ENCODE measurements around the gene HMGXB3.

The HMGXB3 gene

DNA sequence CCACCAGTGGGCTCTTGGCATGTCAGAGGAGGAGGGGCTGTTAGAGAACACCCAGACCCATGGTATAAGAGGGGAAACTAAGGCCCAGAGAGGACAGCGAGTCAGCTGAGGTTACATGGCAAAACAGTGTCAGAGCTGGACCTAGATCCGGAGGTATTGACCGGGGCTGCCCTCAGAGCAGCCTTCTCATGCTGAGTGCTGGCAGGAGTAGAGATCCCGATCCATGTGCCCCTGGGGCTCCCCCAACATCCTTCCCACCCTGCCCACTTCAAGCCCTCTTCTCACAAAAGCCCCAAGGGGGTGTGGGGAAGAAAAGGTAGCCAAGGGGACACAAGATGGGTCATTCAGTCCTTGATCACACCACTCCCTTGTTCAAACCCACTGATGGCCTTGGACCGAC is 65.9 kb downstream of the HMGXB3 start:
- TF ChIP-seq CTCF (IDR thresholded peaks at IDR 0.05; ENCODE audit: low read depth, low read length) (no peak), MYC (IDR thresholded peaks at IDR 0.05; ENCODE audit: low read depth, low read length) (no peak), POLR2A (IDR thresholded peaks at IDR 0.05; ENCODE audit: extremely low read depth, insufficient read length) (no peak)
- TF ChIP-seq, protein P1, sequence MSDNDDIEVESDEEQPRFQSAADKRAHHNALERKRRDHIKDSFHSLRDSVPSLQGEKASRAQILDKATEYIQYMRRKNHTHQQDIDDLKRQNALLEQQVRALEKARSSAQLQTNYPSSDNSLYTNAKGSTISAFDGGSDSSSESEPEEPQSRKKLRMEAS (IDR thresholded peaks at IDR 0.05; ENCODE audit: low read depth, low read length) = no peak
- no peak for DNase-seq (ENCODE audit: low read depth)
- H3K4me3 ChIP-seq (ENCODE audit: low read depth, low read length) = peak overlapping the region; percentile 56

DNA sequence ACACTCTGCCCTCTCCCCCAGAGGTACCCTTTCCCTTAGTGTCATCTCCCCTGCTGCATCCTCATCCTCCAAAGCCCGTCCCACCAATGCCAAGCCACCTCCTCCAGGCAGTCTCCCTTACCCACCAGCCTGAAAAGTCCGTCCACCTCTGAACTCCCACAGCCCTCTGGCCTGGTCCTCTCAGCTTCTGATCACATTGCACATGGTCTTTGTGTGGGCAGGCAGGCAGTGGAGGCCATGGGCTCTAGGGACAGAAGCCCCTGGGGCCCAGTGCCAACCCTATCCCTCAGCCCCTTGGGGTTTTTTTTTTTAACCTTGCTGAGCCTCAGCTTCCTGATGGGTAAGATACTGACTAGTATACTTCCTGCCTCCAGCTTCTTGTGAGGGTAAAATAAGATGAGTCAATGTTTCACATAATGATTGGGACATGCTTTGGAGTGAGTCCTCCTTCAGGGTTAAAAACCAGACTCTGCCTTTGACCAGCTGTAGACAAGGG is 66.4 kb downstream of the HMGXB3 start:
- peak; percentile 96 for DNase-seq (ENCODE audit: low read depth)
- TF ChIP-seq, protein P1 (IDR thresholded peaks at IDR 0.05; ENCODE audit: low read depth, low read length) = peak; percentile 61
- TF ChIP-seq MYC (IDR thresholded peaks at IDR 0.05; ENCODE audit: low read depth, low read length) (peak; percentile 67; the same call in 1 of the 2 replicates), POLR2A (IDR thresholded peaks at IDR 0.05; ENCODE audit: extremely low read depth, insufficient read length) (no peak), CTCF (IDR thresholded peaks at IDR 0.05; ENCODE audit: low read depth, low read length) (no peak)
- peak overlapping the region; percentile 56 for H3K4me3 ChIP-seq (ENCODE audit: low read depth, low read length)

DNA sequence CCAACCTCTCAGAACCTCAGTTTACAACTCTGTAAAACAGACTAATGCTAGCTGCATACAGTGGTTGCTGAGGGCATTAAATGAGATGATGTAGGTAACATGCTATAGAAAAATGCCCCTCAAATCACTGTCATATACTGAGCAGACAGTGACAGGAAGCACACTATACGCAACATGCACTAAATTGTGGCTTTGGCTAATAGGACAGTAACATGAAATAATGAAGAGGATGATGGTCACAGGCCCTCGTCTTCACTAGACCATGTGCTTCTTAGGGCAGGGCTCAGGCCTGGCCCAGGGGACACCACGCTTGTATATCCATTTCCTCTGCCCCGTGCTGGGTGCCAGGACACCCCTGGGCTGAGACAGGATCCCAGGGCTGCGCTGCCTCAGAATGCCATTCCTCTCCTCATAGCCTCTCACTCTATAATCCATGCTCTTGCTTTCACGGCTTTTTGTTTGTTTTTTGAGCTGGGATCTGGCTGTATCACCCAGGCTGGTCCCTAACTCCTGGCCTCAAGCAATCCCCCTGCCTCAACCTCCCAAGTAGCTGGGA is 66.9 kb downstream of the HMGXB3 start:
- TF ChIP-seq POLR2A (IDR thresholded peaks at IDR 0.05; ENCODE audit: extremely low read depth, insufficient read length) = no peak
- TF ChIP-seq, protein P1 (IDR thresholded peaks at IDR 0.05; ENCODE audit: low read depth, low read length) = peak; percentile 89
- no peak overlapping the region for H3K4me3 ChIP-seq (ENCODE audit: low read depth, low read length)
- DNase-seq (ENCODE audit: low read depth) = peak; percentile 65

GRCh38 chr5:150068071-150068470 is 67.5 kb downstream of the HMGXB3 start:
- TF ChIP-seq MYC (IDR thresholded peaks at IDR 0.05; ENCODE audit: low read depth, low read length) = no peak
- no peak for TF ChIP-seq POLR2A (IDR thresholded peaks at IDR 0.05; ENCODE audit: extremely low read depth, insufficient read length)
- TF ChIP-seq, protein P1 (IDR thresholded peaks at IDR 0.05; ENCODE audit: low read depth, low read length) = no peak
- no peak for TF ChIP-seq CTCF (IDR thresholded peaks at IDR 0.05; ENCODE audit: low read depth, low read length)
- no peak for DNase-seq (ENCODE audit: low read depth)
- no peak overlapping the region for H3K4me3 ChIP-seq (ENCODE audit: low read depth, low read length)

- no peak for TF ChIP-seq POLR2A (IDR thresholded peaks at IDR 0.05; ENCODE audit: extremely low read depth, insufficient read length)
- TF ChIP-seq, protein P1 (IDR thresholded peaks at IDR 0.05; ENCODE audit: low read depth, low read length) = no peak
- TF ChIP-seq MYC (IDR thresholded peaks at IDR 0.05; ENCODE audit: low read depth, low read length) = no peak
- TF ChIP-seq CTCF (IDR thresholded peaks at IDR 0.05; ENCODE audit: low read depth, low read length) = no peak
- H3K4me3 ChIP-seq (ENCODE audit: low read depth, low read length) = no peak overlapping the region
- DNase-seq (ENCODE audit: low read depth) = peak; percentile 49
Measured at GRCh38 chr5:150068472-150068871, 67.9 kb downstream of the HMGXB3 start.

GRCh38 chr5:150068961-150069645 is 68.6 kb downstream of the HMGXB3 start:
- peak; percentile 44 for DNase-seq (ENCODE audit: low read depth)
- no peak overlapping the region for H3K4me3 ChIP-seq (ENCODE audit: low read depth, low read length)

More at GRCh38 chr5:150068961-150069645, 68.6 kb downstream of the HMGXB3 start:
- TF ChIP-seq MYC (IDR thresholded peaks at IDR 0.05; ENCODE audit: low read depth, low read length) (no peak), POLR2A (IDR thresholded peaks at IDR 0.05; ENCODE audit: extremely low read depth, insufficient read length) (no peak), CTCF (IDR thresholded peaks at IDR 0.05; ENCODE audit: low read depth, low read length) (no peak)
- TF ChIP-seq, protein P1 (IDR thresholded peaks at IDR 0.05; ENCODE audit: low read depth, low read length) = no peak
